Liver (tissue), 3 donors: ENCODE data around the gene LRP11.

Experiments
- CTCF ChIP-seq: fragments of 150-350 bp; IDR thresholded peaks from 2 replicates; pipeline ENCODE4 v1.5.1; 2017; ENCODE audit warnings: improper control_type of control experiment, low read depth, low read length; ENCODE audit not compliant: missing input control
- RXRA ChIP-seq, 2 donors: IDR thresholded peaks; 2 replicates each; pipeline ENCODE4 v1.6.1; 2017 to 2018; ENCODE audit warnings: antibody characterized with exemption in 2 of 2, mild to moderate bottlenecking in 1 of 2
- TAF1 ChIP-seq: conservative IDR thresholded peaks from 2 replicates; pipeline ENCODE4 v1.6.1; 2016; ENCODE audit warnings: antibody characterized with exemption, mild to moderate bottlenecking
- donor health status: healthy.
- donor health status: healthy.

- no peak for TF ChIP-seq CTCF
- no peak for TF ChIP-seq TAF1
- no peak for TF ChIP-seq RXRA (IDR thresholded peaks at IDR 0.05)
Observed at GRCh38 chr6:149913540-149914240, 49.5 kb upstream of the LRP11 start.
